IPS-NIHi7 (cell line): ENCODE measurements around the gene DPP10.
"Not testable (repeated sequence)": the region's sequence is repeated elsewhere in the genome, so short reads cannot be mapped to it uniquely, and the experiment has no call there.

ENCODE experiments used
- DNase-seq: peaks from one replicate; pipeline ENCODE4 v3.0.0; 2012; ENCODE audit warnings: mixed read lengths; ENCODE audit errors: extremely low spot score

The DPP10 gene

GRCh38 chr2:114515882-114516281 is 73.4 kb downstream of the DPP10 start:
- DNase-seq: no peak

- DNase-seq: no peak
Measured at GRCh38 chr2:114517580-114517979, 75.1 kb downstream of the DPP10 start.

GRCh38 chr2:114518738-114519137 is 76.3 kb downstream of the DPP10 start:
- DNase-seq: no peak

- DNase-seq: not testable (repeated sequence)
Measured at GRCh38 chr2:114522612-114523011, 80.2 kb downstream of the DPP10 start.

- no peak for DNase-seq
Measured at GRCh38 chr2:114525955-114526354, 83.5 kb downstream of the DPP10 start.

- no peak for DNase-seq
Measured at GRCh38 chr2:114526841-114527240, 84.4 kb downstream of the DPP10 start.

GRCh38 chr2:114527330-114527983 is 85.0 kb downstream of the DPP10 start:
- DNase-seq: no peak

GRCh38 chr2:114534116-114535084 is 92.0 kb downstream of the DPP10 start:
- DNase-seq: no peak

GRCh38 chr2:114537777-114538176 is 95.3 kb downstream of the DPP10 start:
- DNase-seq: no peak

- no peak for DNase-seq
Measured at GRCh38 chr2:114542695-114543094, 100.3 kb downstream of the DPP10 start.

GRCh38 chr2:114543236-114543766 is 100.9 kb downstream of the DPP10 start:
- DNase-seq: peak; percentile 37

- no peak for DNase-seq
Measured at GRCh38 chr2:114545052-114545451, 102.6 kb downstream of the DPP10 start.

GRCh38 chr2:114546531-114546930 is 104.1 kb downstream of the DPP10 start:
- no peak for DNase-seq

GRCh38 chr2:114548151-114548550 is 105.7 kb downstream of the DPP10 start:
- no peak for DNase-seq

GRCh38 chr2:114550364-114550763 is 107.9 kb downstream of the DPP10 start:
- DNase-seq: no peak

- peak; percentile 73 for DNase-seq
Measured at GRCh38 chr2:114550895-114551793, 108.7 kb downstream of the DPP10 start.

GRCh38 chr2:114553027-114553426 is 110.6 kb downstream of the DPP10 start:
- DNase-seq: no peak

- DNase-seq: no peak
Measured at GRCh38 chr2:114569166-114569565, 126.7 kb downstream of the DPP10 start.

- DNase-seq: no peak
Measured at GRCh38 chr2:114577657-114578056, 135.2 kb downstream of the DPP10 start.

- no peak for DNase-seq
Measured at GRCh38 chr2:114579542-114579941, 137.1 kb downstream of the DPP10 start.

GRCh38 chr2:114580691-114581090 is 138.2 kb downstream of the DPP10 start:
- DNase-seq: no peak

GRCh38 chr2:114598329-114598728 is 155.9 kb downstream of the DPP10 start:
- no peak for DNase-seq
